VCaP (cell line): ENCODE results near the gene DACH1.

ENCODE experiments used
- H3K27ac ChIP-seq: fragments of 450-650 bp; 2 replicates; pipeline ENCODE4 v1.5.1; 2017
- TF ChIP-seq, protein P1 (sequence below): fragments of 450-650 bp; conservative IDR thresholded peaks from 2 replicates; pipeline ENCODE4 v1.5.1; 2017; ENCODE audit warnings: mild to moderate bottlenecking, moderate library complexity

Gene DACH1

DNA sequence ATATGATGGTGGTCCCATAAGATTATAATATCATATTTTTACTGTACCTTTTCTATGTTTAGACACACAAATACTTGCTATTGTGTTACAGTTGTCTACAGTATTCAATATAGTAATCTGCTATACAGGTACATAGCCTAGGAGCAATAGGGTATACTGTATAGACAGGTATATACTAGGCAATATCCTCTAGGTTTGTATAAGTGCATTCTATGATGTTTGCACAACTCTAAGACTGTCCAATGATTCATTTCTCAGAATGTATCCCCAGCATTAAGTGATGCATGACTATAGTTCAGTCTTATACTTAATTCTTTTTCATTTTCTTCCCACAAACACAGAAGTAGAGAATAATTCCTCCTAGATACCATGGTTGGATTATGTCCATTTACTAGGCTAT lies 383.3 kb downstream of the DACH1 start:
- no peak overlapping the region for H3K27ac ChIP-seq
- TF ChIP-seq, protein P1, sequence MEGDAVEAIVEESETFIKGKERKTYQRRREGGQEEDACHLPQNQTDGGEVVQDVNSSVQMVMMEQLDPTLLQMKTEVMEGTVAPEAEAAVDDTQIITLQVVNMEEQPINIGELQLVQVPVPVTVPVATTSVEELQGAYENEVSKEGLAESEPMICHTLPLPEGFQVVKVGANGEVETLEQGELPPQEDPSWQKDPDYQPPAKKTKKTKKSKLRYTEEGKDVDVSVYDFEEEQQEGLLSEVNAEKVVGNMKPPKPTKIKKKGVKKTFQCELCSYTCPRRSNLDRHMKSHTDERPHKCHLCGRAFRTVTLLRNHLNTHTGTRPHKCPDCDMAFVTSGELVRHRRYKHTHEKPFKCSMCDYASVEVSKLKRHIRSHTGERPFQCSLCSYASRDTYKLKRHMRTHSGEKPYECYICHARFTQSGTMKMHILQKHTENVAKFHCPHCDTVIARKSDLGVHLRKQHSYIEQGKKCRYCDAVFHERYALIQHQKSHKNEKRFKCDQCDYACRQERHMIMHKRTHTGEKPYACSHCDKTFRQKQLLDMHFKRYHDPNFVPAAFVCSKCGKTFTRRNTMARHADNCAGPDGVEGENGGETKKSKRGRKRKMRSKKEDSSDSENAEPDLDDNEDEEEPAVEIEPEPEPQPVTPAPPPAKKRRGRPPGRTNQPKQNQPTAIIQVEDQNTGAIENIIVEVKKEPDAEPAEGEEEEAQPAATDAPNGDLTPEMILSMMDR: no peak

DNA sequence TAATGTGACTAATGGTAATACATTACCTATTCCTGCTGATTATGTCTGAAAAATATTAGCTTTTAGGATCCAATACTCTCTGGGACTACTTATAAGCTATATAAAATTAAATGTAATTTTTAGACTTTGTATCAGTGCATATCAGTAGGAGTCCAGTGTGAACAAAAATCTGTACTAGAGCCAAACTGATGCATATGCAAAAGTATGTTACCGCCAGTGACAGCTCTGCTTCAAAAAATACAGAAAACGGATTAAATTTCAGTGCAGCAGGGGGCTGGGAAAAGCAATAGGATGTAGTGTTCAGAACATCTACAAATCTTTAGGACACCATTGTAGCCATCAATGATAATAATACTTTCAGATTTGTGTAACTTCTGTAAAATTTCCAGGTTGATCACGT lies 385.5 kb downstream of the DACH1 start:
- H3K27ac ChIP-seq: no peak overlapping the region
- TF ChIP-seq, protein P1: no peak

DNA sequence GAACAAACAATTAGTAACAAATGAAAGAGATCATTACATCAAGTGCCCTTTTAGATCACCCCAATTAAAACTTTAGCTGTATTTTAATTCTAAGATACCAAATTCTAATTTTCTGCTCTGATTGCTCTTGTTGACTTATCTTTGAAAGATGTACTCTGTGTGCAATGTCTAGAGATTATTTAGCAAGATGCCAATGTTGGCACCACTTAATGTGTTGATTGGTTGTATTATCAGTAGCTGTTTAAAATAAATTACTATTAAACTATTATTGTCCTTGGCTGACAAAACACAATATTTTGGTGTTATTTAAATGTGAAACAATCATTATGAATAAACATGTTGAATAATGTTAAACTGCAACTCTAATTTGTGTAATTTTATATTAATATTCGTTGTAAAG lies 386.0 kb downstream of the DACH1 start:
- H3K27ac ChIP-seq: no peak overlapping the region
- TF ChIP-seq, protein P1: no peak

DNA sequence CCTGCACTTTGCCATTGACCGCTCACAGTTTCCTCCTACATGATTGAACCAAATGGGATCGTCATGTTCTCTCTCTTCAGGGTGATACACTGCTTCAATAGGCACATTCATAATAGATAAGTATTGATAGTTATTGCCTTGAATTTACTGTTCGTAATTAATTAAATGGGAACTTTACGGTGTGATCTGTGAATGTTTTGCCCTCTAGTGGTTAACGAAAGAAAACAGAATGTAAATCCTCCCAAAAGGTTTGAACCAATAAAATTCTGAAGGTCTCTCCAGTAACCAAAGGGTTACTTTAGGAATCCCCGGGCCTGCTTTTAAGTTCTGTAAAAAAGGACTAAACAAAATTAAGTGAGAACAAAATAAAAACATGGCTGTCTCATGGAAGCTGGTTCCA lies 389.3 kb downstream of the DACH1 start:
- TF ChIP-seq, protein P1: no peak

DNA sequence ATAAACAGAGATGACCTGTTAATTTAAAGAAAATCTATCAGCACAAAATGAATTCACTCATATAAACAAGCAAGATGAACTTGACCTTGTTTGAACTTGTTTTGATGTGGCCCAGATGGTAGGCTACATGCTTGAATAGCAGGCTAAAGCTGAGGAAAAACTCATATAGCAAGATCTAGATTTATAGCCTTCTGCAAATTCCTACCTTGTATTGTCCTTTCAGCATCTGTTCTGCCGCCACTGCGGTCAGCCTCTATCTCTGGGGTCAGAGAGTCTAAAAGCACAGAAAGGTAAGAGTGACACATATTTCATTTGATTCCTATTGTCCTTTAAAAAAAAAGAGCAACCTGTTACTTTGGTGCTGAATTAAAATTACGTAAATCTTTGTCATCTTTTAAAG lies 392.1 kb downstream of the DACH1 start:
- no peak overlapping the region for H3K27ac ChIP-seq
- TF ChIP-seq, protein P1: no peak

More for the DNA sequence above, 389.3 kb downstream of the DACH1 start:
- no peak overlapping the region for H3K27ac ChIP-seq

DNA sequence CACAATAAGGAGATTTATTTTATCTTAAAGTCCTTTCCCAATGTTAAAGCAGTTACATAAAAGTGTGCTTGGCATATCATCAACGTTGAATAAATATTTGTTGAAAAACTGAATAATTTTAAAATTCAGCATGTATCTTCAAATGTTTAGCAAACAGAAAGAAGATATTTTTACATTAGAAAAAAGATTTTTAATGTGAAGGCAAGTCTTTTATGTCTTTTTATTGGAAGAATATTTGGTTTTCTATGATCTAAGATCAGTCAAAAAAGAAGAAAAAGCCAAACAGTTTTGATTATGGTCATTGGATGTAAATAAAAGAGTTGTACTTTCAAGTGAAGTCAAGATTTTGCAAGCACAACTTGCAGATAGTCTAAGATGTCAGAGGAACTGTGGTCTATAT lies 397.4 kb downstream of the DACH1 start:
- no peak overlapping the region for H3K27ac ChIP-seq
- TF ChIP-seq, protein P1: no peak

DNA sequence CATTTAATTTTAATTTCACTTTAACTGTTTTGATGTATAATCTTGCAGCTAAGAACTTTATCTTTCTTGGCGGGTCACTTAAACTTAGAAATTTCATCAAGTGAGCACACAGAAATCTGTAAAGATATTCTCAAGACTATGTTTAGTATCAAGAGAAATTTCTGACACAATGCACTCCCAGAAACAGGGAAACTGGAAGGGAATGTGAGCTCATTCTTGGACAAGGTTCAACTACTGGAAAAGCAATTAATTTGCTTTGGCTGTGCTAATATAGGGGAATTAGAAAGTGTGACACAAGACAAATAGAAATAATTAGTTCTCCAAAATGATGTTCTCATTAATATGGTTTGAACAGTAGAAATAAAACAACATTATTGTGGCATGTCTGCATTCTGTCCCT lies 402.3 kb downstream of the DACH1 start:
- TF ChIP-seq, protein P1: no peak
- no peak overlapping the region for H3K27ac ChIP-seq

DNA sequence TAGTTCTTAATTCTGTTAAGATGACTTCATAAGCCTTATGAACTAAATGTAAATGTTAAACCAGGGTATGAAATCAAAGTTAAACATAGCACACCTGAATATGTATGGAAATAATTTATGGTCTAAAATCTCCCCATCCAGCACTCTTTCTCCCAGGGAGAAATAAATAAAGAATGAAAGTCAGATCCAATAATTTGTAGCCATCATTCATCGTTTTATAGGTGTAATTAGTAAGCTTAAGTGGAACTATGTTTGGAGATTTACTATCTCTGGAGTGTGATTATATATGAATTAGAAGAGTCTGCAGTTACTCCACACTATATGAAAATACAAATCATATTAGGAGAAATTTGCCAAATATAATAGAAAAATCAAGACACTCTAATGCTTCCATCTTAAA lies 405.1 kb downstream of the DACH1 start:
- no peak overlapping the region for H3K27ac ChIP-seq
- TF ChIP-seq, protein P1: no peak
